WTC11 (cell line): ENCODE results near the gene TREH.

Experiments
- GABPB1 ChIP-seq: sonication (generic); formaldehyde crosslinking; IDR thresholded peaks from 2 replicates; pipeline ENCODE4 v1.8.1; 2023; ENCODE audit warnings: mild to moderate bottlenecking, missing genetic modification reagents
- NR2C2 ChIP-seq: sonication (generic); formaldehyde crosslinking; IDR thresholded peaks from 2 replicates; pipeline ENCODE4 v1.8.0; 2022; ENCODE audit warnings: mild to moderate bottlenecking, missing genetic modification reagents
- NR3C1 ChIP-seq: sonication (generic); formaldehyde crosslinking; conservative IDR thresholded peaks from 2 replicates; pipeline ENCODE4 v1.8.1; 2023; ENCODE audit warnings: low read depth, mild to moderate bottlenecking, missing genetic modification reagents
- ZBTB21 ChIP-seq: sonication (generic); formaldehyde crosslinking; IDR thresholded peaks from 2 replicates; pipeline ENCODE4 v1.8.1; 2023; ENCODE audit warnings: mild to moderate bottlenecking, missing genetic modification reagents, borderline replicate concordance

DNA sequence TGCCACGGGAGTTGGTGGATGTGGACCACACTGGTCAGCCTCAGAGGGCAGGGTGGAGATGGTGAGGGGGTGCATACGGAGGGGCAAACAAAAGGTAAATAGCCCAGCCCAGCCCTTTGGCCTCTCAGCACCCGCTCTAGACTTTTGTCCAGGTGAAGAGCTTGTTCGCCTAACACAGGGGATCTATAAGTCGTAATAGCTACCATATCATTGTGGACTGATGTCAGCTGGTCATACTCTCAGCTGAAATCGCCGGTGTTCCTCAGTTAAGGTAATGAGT lies 27.0 kb upstream of the TREH start:
- no peak for TF ChIP-seq NR3C1 (CRISPR knock-in tag)
- TF ChIP-seq GABPB1 (CRISPR knock-in tag), result no peak
- no peak for TF ChIP-seq NR2C2 (CRISPR knock-in tag)
- TF ChIP-seq ZBTB21, result no peak
